ENCODE measurements around the gene MKI67.

MKI67 gene

DNA sequence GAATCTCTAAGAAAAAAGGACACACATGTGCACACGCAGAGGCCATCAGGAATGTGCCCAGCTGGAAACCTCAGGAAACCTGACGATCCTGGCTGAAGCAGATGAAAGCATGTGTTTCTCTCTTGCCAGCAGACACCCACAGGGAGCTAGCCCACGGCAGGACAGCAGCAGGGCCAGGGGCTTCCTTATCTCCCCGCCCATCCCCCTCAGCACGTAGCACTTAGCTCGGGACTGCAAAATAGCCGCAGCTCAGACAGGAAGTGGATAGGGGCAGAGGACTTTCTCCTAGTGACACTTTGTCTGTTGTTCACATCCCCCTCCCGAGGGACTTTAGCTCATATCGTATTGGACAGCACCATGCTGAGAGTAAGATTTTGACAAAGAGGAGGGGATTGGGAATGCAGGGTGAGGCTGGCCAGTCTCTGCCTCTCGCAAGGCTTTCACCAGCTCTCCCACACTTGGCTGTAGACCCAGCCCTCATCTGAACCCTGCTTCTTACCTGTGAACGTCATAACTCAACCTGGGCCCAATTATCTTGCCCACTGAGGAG lies 63.8 kb downstream of the MKI67 start:
- Histone ChIP-seq H3K9me3 (ENCODE audit: control insufficient read depth, insufficient read depth, low read length) (no peaks in the 10 kb centered on the region), H3K27me3 (ENCODE audit: control insufficient read depth, low read length) (no peaks in the 10 kb centered on the region), H3K79me2 (ENCODE audit: control insufficient read depth, low read length) (no peaks in the 10 kb centered on the region), H4K20me1 (ENCODE audit: control insufficient read depth, insufficient read depth, low read depth, low read length) (no peaks in the 10 kb centered on the region), H3K4me2 (ENCODE audit: low read length) (peak overlapping the region; percentile 76), H3K4me1 (ENCODE audit: control insufficient read depth, low read length) (peaks cover 60% of the 10 kb centered on the region), H3K36me3 (ENCODE audit: control insufficient read depth, low read length) (peaks cover 53% of the 10 kb centered on the region), H3F3A (ENCODE audit: control insufficient read depth, insufficient read depth) (peaks cover 20% of the 10 kb centered on the region), H3K9me2 (replicated peaks; ENCODE audit: control insufficient read depth, low read length) (no peaks in the 10 kb centered on the region), H3K4me3 (ENCODE audit: low read length) (peak overlapping the region; percentile 51), H3K27ac (ENCODE audit: low read depth, low read length) (peak overlapping the region; percentile 70)
- TF ChIP-seq EZH2phosphoT487 (IDR thresholded peaks at IDR 0.05; ENCODE audit: borderline replicate concordance, low read length): no peak
- TF ChIP-seq, protein P1, sequence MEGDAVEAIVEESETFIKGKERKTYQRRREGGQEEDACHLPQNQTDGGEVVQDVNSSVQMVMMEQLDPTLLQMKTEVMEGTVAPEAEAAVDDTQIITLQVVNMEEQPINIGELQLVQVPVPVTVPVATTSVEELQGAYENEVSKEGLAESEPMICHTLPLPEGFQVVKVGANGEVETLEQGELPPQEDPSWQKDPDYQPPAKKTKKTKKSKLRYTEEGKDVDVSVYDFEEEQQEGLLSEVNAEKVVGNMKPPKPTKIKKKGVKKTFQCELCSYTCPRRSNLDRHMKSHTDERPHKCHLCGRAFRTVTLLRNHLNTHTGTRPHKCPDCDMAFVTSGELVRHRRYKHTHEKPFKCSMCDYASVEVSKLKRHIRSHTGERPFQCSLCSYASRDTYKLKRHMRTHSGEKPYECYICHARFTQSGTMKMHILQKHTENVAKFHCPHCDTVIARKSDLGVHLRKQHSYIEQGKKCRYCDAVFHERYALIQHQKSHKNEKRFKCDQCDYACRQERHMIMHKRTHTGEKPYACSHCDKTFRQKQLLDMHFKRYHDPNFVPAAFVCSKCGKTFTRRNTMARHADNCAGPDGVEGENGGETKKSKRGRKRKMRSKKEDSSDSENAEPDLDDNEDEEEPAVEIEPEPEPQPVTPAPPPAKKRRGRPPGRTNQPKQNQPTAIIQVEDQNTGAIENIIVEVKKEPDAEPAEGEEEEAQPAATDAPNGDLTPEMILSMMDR (IDR thresholded peaks at IDR 0.05; ENCODE audit: low read depth, low read length, poor library complexity, severe bottlenecking): no peak

DNA sequence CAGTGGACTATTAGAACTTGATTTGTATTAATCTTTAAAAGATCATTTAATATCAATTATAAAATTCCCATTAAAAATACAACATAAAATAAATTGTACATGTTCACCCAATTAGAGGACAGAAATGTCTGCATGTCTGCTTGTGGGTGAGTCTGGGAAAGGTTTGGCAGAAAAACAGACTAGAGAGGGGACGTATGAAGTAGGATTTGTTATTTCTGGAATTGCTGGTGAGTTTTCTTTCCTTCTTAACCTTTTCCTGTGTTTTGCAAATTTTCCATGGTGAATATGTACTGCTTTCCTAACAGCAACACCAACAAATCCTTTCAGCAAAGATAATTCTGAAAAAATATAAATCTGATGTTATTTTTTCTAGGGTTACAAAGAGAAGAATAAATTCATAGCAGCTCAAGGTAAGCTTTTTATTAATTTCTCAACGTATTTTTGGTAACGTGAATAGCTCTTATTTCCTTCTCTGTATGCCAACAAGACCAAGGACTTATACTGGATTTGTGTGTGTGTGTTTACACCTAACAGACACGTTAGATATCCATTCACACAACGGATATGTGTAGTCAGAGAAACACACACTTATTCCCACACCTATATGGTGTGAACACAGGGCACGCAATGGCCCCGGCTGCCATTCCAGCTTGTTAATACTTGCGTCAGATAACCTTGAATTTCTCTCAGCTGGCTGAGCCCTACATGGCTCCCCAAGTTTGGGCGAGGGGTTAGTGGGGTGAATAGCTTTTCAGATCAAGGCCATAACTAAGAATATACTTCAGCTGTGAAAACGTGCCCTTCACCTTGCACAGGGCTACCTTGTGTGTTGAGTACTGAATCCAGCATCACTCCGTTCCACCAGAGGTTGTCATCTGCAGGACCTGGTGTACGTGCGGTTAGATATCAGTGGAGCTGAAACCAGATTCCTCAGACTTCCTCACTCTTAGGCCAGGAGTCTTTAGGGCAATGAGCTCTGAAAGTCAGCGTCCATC lies 64.6 kb downstream of the MKI67 start:
- Histone ChIP-seq H3K27ac (ENCODE audit: low read depth, low read length) (peak overlapping the region; percentile 70; the same call in 1 of the 2 replicates), H3K79me2 (ENCODE audit: control insufficient read depth, low read length) (no peaks in the 10 kb centered on the region), H3K27me3 (ENCODE audit: control insufficient read depth, low read length) (no peaks in the 10 kb centered on the region), H3K4me2 (ENCODE audit: low read length) (peak overlapping the region; percentile 76), H3K9me3 (ENCODE audit: control insufficient read depth, insufficient read depth, low read length) (no peaks in the 10 kb centered on the region), H3K36me3 (ENCODE audit: control insufficient read depth, low read length) (peaks cover 45% of the 10 kb centered on the region), H3F3A (ENCODE audit: control insufficient read depth, insufficient read depth) (peaks cover 20% of the 10 kb centered on the region), H3K9me2 (replicated peaks; ENCODE audit: control insufficient read depth, low read length) (no peaks in the 10 kb centered on the region), H3K4me3 (ENCODE audit: low read length) (peak overlapping the region; percentile 51), H3K4me1 (ENCODE audit: control insufficient read depth, low read length) (peaks cover 60% of the 10 kb centered on the region), H4K20me1 (ENCODE audit: control insufficient read depth, insufficient read depth, low read depth, low read length) (no peaks in the 10 kb centered on the region)
- TF ChIP-seq EZH2phosphoT487 (IDR thresholded peaks at IDR 0.05; ENCODE audit: borderline replicate concordance, low read length): no peak
- TF ChIP-seq, protein P1 (IDR thresholded peaks at IDR 0.05; ENCODE audit: low read depth, low read length, poor library complexity, severe bottlenecking): no peak

DNA sequence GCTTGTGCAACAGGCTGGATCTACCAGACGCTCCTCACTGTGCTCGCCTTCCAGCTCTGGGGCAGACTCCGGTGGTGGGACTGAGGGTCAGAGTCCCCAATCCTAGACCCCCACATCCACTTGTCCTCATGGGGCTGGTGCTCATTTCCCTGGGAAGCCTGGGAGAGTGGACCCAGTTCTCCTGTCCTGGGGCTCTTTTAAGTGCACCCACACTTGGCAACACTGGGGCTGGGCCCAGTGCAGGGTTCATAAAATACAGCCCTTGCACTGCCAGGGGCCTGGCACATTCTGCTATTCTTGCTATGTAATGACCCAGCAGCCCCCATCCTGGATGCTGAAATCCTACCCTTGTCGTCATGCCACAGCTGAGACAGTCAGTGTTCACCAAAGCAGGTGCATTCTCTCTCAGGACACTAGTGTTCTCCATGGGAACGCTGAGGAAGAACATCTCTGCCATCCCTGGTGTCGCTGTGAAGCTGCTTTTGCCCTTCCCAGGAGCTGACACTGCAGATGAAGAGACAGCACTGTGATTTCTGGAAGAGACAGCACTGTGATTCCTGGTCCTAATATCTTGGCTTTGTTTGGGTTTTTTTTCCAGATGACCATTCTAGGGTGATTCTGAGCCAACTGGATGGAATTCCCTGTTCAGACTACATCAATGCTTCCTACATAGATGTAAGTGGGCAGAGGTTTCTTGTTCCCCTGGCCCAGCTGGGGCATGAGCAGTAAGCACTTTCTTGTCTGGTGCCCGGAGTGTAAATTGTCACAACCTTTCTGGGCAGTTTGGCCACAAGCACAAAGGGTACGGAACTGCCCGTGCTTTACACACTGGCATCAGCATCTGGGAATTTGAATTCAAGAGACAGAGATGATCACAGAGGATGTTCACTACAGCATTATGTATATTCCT lies 65.6 kb downstream of the MKI67 start:
- peaks cover 20% of the 10 kb centered on the region for H3F3A ChIP-seq (ENCODE audit: control insufficient read depth, insufficient read depth)
- H3K27me3 ChIP-seq (ENCODE audit: control insufficient read depth, low read length): no peaks in the 10 kb centered on the region
- H3K9me3 ChIP-seq (ENCODE audit: control insufficient read depth, insufficient read depth, low read length): no peaks in the 10 kb centered on the region
- TF ChIP-seq, protein P1 (IDR thresholded peaks at IDR 0.05; ENCODE audit: low read depth, low read length, poor library complexity, severe bottlenecking): no peak
- no peak for TF ChIP-seq EZH2phosphoT487 (IDR thresholded peaks at IDR 0.05; ENCODE audit: borderline replicate concordance, low read length)
- H3K4me1 ChIP-seq (ENCODE audit: control insufficient read depth, low read length): peaks cover 60% of the 10 kb centered on the region
- no peak overlapping the region for H3K4me2 ChIP-seq (ENCODE audit: low read length)
- H3K79me2 ChIP-seq (ENCODE audit: control insufficient read depth, low read length): no peaks in the 10 kb centered on the region
- H4K20me1 ChIP-seq (ENCODE audit: control insufficient read depth, insufficient read depth, low read depth, low read length): no peaks in the 10 kb centered on the region
- no peak overlapping the region for H3K4me3 ChIP-seq (ENCODE audit: low read length)
- no peak overlapping the region for H3K27ac ChIP-seq (ENCODE audit: low read depth, low read length)
- no peaks in the 10 kb centered on the region for H3K9me2 ChIP-seq (replicated peaks; ENCODE audit: control insufficient read depth, low read length)
- H3K36me3 ChIP-seq (ENCODE audit: control insufficient read depth, low read length): peaks cover 38% of the 10 kb centered on the region

Data from DOHH2 (cell line).